IPS-20b (cell line): ENCODE data around the gene RAN.
"Not testable (repeated sequence)": the region's sequence is repeated elsewhere in the genome, so short reads cannot be mapped to it uniquely, and the experiment has no call there.

Experiments used
- H3K27ac ChIP-seq: one replicate; pipeline ENCODE4 v1.5.1; 2013; ENCODE audit warnings: low read length
- H3K27me3 ChIP-seq: 2 replicates; pipeline ENCODE4 v1.6.1; 2013; ENCODE audit warnings: mild to moderate bottlenecking, low read length, inconsistent platforms; ENCODE audit not compliant: insufficient read depth
- H3K36me3 ChIP-seq: 2 replicates; pipeline ENCODE4 v1.6.1; 2013; ENCODE audit warnings: low read depth, mild to moderate bottlenecking, inconsistent platforms, low read length, moderate library complexity; ENCODE audit not compliant: insufficient read depth
- H3K4me1 ChIP-seq: 2 replicates; pipeline ENCODE4 v1.6.1; 2013; ENCODE audit warnings: mild to moderate bottlenecking, control low read depth, inconsistent platforms, low read length, moderate library complexity; ENCODE audit not compliant: insufficient read depth
- H3K4me3 ChIP-seq: 2 replicates; pipeline ENCODE4 v1.5.1; 2013; ENCODE audit warnings: mild to moderate bottlenecking, low read length, inconsistent platforms
- H3K9ac ChIP-seq: 2 replicates; pipeline ENCODE4 v1.6.1; 2013; ENCODE audit warnings: low read depth, mild to moderate bottlenecking, inconsistent platforms, low read length, moderate library complexity
- H3K9me3 ChIP-seq: 2 replicates; pipeline ENCODE4 v1.6.1; 2013; ENCODE audit warnings: mild to moderate bottlenecking, low read depth, low read length, inconsistent platforms; ENCODE audit not compliant: insufficient read depth

RAN gene

DNA sequence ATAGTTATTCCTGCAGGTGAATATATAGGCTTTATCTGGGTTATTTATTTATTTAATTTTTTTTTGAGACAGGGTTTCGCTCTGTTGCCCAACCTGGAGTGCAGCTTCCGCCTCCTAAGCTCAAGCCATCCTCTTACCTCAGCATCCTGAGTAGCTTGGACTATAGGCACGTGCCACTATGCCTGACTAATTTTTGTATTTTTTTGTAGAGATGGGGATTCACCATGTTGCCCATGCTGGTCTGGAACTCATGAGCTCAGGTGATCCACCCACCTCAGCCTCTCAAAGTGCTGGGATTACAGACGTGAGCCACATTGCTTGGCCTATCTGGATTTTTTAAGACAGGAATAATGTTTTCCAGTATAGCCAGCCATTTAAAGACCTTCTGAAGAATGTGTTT is 2.0 kb downstream of the RAN start:
- Histone ChIP-seq H3K27ac (no peak overlapping the region), H3K27me3 (no peaks in the 10 kb centered on the region), H3K9me3 (no peaks in the 10 kb centered on the region), H3K4me1 (peaks cover 12% of the 10 kb centered on the region), H3K9ac (peak overlapping the region; percentile 99; the same call in 1 of the 2 replicates), H3K4me3 (peak overlapping the region; percentile 93), H3K36me3 (peaks cover 57% of the 10 kb centered on the region)

DNA sequence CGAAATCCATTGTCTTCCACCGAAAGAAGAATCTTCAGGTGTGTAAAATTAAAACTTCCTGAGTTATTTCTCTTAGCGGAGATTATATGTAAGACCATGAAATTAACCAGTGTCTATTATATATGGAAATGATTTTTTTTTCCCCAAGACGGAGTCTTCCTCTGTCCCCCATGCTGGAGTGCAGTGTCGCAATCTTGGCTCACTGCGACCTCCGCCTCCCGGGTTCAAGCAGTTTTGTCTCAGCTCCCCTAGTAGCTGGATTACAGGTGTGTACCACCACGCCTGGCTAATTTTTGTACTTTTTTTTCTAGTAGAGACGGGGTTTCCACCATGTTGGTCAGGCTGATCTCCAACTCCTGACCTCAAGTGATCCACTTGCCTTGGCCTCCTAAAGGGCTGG is 2.8 kb downstream of the RAN start:
- H3K4me3 ChIP-seq: peak overlapping the region; percentile 93; the same call in 1 of the 2 replicates
- no peaks in the 10 kb centered on the region for H3K9me3 ChIP-seq
- peak overlapping the region; percentile 13; the same call in 1 of the 2 replicates for H3K9ac ChIP-seq
- H3K27ac ChIP-seq: no peak overlapping the region
- H3K4me1 ChIP-seq: peaks cover 12% of the 10 kb centered on the region
- peaks cover 57% of the 10 kb centered on the region for H3K36me3 ChIP-seq
- H3K27me3 ChIP-seq: no peaks in the 10 kb centered on the region

GRCh38 chr12:130875193-130875592 is 3.3 kb downstream of the RAN start:
- H3K4me3 ChIP-seq: no peak overlapping the region; the same call in 1 of the 2 replicates
- no peak overlapping the region for H3K27ac ChIP-seq
- no peaks in the 10 kb centered on the region for H3K9me3 ChIP-seq
- H3K4me1 ChIP-seq: peaks cover 12% of the 10 kb centered on the region
- H3K36me3 ChIP-seq: peaks cover 57% of the 10 kb centered on the region
- H3K9ac ChIP-seq: no peak overlapping the region
- H3K27me3 ChIP-seq: no peaks in the 10 kb centered on the region

- not testable (repeated sequence) for H3K9me3 ChIP-seq, H3K9ac ChIP-seq, H3K4me3 ChIP-seq, H3K27ac ChIP-seq, H3K27me3 ChIP-seq
- H3K36me3 ChIP-seq: peaks cover 57% of the 10 kb centered on the region
- H3K4me1 ChIP-seq: peaks cover 12% of the 10 kb centered on the region
Observed at GRCh38 chr12:130875708-130876107, 3.8 kb downstream of the RAN start.

GRCh38 chr12:130876297-130876696 is 4.4 kb downstream of the RAN start:
- peaks cover 12% of the 10 kb centered on the region for H3K4me1 ChIP-seq

GRCh38 chr12:130876758-130877157 is 4.9 kb downstream of the RAN start:
- peaks cover 12% of the 10 kb centered on the region for H3K4me1 ChIP-seq
- H3K9me3 ChIP-seq: no peaks in the 10 kb centered on the region
- H3K36me3 ChIP-seq: peaks cover 57% of the 10 kb centered on the region
- no peaks in the 10 kb centered on the region for H3K27me3 ChIP-seq
- no peak overlapping the region for H3K9ac ChIP-seq
- no peak overlapping the region for H3K4me3 ChIP-seq
- no peak overlapping the region for H3K27ac ChIP-seq

More at GRCh38 chr12:130876297-130876696, 4.4 kb downstream of the RAN start:
- Histone ChIP-seq H3K27ac (no peak overlapping the region), H3K4me3 (no peak overlapping the region), H3K27me3 (no peaks in the 10 kb centered on the region), H3K9ac (no peak overlapping the region), H3K36me3 (peaks cover 57% of the 10 kb centered on the region), H3K9me3 (no peaks in the 10 kb centered on the region)

DNA sequence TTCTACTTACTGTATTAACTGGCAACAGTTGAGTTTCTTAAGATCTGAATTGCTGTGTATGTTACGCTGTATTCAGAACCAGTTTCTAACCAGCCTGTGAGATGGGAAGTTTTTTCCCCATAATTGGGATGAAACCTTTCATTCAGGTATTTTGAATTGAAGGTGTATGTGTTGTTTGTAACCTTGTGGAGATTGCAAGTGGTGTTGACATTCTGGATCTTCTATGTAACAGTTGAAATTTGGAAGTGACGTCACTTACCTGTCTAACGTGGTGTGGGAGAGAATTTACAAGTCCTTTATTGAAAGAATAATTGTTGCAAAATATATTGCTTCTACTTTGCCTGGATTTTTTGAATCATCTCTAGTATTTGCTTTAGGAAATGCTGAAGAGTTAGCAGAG is 5.5 kb downstream of the RAN start:
- H3K4me3 ChIP-seq: no peak overlapping the region
- H3K27me3 ChIP-seq: no peaks in the 10 kb centered on the region
- H3K36me3 ChIP-seq: peaks cover 57% of the 10 kb centered on the region
- no peak overlapping the region for H3K9ac ChIP-seq
- no peaks in the 10 kb centered on the region for H3K9me3 ChIP-seq
- H3K27ac ChIP-seq: no peak overlapping the region
- peaks cover 12% of the 10 kb centered on the region for H3K4me1 ChIP-seq

DNA sequence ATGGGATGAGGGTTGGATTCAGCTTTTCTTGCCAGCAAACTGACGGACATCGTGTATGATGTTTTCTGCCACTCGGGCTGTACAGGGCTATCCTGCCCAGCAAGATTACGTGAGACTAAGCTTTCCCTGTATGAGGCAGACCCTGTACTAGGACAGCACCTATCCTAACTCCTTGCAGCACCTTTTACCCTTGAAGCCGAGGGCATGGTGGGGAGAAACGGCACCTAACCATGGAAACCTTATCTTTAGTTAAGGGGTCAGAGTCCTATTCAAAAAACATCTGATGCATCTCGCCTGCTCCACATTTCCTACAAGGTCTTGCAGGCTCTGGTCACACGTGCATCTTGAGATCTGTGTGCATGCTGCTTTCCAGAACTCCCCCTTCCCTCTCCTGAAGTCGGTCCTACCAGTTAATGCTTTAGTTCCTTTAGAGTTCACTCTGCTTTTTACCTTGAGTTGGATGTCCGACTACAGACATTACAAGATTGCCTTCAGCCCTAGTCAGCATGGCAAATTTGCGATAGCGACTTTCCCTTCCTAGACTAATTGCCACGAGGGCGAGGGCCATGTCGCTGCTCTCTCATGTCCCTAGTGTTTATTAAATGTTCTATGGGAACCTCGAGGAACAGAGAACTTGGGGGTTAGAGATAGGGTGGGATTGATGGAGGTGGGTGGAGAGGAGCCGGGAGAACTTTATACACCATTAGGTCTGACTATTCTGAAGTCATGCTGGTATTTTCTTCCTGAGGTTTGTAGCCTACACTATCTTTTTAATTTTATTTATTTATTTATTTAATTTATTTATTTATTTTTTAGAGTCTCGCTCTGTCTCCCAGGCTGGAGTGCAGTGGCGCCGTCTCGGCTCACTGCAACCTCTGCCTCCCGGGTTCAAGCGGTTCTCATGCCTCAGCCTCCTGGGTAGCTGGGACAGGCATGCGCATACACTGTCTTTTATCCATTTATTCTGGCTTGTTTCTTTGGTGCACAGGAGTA is 6.6 kb downstream of the RAN start:
- Histone ChIP-seq H3K4me1 (peaks cover 10% of the 10 kb centered on the region), H3K9ac (no peak overlapping the region), H3K9me3 (no peaks in the 10 kb centered on the region), H3K27me3 (no peaks in the 10 kb centered on the region), H3K27ac (no peak overlapping the region), H3K4me3 (no peak overlapping the region), H3K36me3 (peaks cover 46% of the 10 kb centered on the region)

DNA sequence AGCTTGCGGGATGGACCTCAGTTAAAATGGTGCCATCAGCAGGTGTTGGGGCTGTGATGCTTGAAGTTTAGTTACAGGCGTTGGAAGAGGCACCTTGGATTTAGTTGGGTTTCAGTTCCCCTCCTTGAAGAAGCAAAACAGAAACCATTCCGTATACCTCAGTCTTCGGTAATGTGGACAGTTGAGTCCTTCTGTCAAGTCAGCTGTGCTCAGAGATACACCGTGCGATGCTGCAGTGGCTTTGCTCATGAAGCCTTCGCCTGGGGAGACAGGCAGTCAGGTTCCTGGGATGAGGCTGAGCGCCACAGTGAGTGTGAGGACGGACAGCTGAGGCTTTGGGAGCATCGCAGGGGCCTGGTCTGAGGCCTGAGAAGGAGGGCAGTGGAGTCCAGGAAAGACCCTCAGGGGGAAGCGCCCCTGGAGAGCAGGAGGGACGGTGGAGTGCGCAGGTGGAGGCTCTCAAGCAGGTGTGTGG is 7.4 kb downstream of the RAN start:
- H3K9ac ChIP-seq: no peak overlapping the region
- H3K4me1 ChIP-seq: peaks cover 2% of the 10 kb centered on the region; the same call in 1 of the 2 replicates
- H3K27ac ChIP-seq: no peak overlapping the region

DNA sequence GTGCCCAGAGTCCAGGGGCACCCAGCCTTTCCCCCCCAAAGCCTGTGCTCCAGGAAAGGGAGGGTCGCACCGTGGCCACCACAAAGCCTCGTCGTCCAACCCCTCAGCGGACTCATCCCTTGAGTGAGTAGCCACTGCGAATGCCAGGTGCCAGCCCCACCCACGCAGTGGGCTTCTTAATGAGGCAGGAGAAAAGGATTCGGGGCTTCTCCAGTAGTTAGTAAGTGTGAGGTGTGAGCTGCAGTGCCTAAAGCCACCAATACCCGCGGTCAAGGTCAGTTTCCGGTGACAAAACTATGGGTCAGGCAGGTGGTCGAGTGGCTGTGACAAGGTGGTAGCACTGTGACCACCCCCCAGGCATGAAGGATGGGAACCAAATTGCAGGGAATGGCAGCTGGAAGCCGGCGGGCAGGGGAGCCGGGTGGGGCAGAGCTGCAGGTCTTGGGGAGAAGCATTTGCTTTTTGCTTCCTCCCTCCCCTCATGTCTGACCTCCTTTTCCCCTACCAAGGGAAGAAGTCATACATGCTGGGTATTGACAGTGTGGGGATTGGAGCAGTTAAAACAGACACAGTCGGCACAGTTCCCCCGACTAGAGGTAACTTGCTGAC is 8.0 kb downstream of the RAN start:
- Histone ChIP-seq H3K9me3 (no peaks in the 10 kb centered on the region), H3K27ac (no peak overlapping the region), H3K27me3 (no peaks in the 10 kb centered on the region), H3K36me3 (peaks cover 32% of the 10 kb centered on the region), H3K9ac (no peak overlapping the region), H3K4me3 (no peak overlapping the region), H3K4me1 (no peaks in the 10 kb centered on the region)

More for the DNA sequence above, 7.4 kb downstream of the RAN start:
- Histone ChIP-seq H3K27me3 (no peaks in the 10 kb centered on the region), H3K9me3 (no peaks in the 10 kb centered on the region), H3K4me3 (no peak overlapping the region), H3K36me3 (peaks cover 38% of the 10 kb centered on the region)

GRCh38 chr12:130880411-130880885 is 8.6 kb downstream of the RAN start:
- H3K9ac ChIP-seq: no peak overlapping the region
- peaks cover 26% of the 10 kb centered on the region for H3K36me3 ChIP-seq
- H3K4me3 ChIP-seq: no peak overlapping the region
- no peaks in the 10 kb centered on the region for H3K27me3 ChIP-seq
- no peaks in the 10 kb centered on the region for H3K4me1 ChIP-seq
- no peaks in the 10 kb centered on the region for H3K9me3 ChIP-seq
- H3K27ac ChIP-seq: no peak overlapping the region
